ENCODE data around the gene KDM4D.
"Not testable (repeated sequence)": the region's sequence is repeated elsewhere in the genome, so short reads cannot be mapped to it uniquely, and the experiment has no call there.

KDM4D gene

DNA sequence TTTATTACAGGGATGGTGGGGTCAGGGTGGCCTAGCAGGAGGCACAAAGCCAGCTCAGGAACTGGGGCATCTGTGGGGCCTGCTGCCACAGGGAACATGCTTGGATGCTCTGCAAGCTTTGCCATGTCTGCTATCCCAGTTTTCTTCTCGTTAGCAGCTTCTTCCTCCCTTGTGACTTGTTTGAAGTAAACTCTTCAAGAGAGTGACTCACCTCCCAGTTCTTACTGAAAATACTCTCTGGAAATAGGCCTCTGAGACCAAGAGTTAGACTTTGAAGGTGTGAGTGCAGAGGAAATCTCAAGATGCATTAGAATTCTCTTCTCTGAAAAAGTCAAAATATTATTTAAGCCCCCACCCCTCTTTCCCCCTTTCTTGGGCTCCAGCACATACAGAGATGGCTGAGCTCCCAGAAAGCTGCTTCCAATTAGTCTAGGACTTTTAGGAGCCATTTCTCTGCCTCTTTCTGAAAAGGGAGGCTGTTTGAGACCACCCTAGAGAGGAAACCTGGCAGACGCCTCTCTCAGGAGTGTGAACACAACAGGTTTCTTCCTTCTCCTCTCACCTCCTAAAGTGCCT is 15.3 kb upstream of the KDM4D start:
- no peak for DNase-seq (ENCODE audit: low read depth in 2 of 2)

DNA sequence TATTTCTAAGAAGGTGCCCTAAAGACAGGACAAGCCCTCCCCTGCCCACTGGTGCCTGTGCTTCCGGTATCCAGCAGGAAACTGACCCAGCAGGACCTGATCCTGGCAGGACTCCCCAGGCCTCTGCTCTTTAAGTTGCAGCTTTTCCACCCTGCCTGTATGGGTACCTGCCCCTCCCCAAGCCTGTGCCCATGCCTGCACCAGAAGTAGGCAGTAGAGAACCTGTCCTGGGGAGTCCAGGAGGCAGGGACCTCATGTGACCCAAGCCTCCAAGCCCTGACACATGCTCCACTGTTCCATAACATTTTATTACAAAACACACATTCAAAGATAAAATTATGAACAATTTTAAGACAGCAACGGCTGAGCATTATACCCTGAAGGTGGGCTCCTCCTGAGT is 14.3 kb upstream of the KDM4D start:
- DNase-seq (ENCODE audit: low read depth in 2 of 2): no peak

DNA sequence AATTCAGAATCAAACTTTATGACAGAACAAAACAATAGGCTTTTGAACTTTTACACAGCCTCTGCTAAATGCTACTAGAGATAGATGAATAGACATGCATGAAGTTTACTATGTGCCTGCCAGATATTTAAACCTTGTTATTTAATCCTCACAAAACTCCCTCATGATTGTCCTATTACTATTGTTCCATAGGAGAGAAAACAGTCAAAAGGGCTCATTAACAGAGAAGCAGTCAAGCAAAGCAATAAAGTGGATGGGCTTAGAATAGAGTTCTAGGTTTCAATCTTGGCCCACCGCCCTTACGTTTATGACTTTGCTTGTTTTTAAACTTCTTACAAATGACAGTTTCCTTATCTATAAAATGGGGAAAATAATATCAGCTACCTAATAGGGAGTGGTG is 13.0 kb upstream of the KDM4D start:
- no peak for DNase-seq (ENCODE audit: low read depth in 2 of 2)

DNA sequence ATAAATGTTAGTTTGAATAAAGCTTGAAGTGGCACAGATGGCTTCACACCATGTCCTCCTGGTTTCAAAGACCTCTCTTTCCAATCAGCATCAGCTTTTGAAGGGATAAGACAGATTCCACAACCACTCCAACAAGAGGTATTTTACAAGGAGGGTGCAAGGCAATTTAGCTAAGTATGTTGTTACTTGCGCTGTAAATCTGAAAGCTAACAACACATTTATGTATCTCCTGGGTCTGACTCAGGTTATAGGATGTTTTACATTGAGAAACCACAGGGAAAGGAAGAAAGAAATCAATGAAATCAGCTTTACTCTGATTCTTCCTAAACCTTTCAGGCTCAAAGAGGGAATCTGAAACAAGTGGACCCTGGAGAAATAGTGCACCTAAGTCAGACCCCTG is 12.3 kb upstream of the KDM4D start:
- no peak for DNase-seq (ENCODE audit: low read depth in 2 of 2)

DNA sequence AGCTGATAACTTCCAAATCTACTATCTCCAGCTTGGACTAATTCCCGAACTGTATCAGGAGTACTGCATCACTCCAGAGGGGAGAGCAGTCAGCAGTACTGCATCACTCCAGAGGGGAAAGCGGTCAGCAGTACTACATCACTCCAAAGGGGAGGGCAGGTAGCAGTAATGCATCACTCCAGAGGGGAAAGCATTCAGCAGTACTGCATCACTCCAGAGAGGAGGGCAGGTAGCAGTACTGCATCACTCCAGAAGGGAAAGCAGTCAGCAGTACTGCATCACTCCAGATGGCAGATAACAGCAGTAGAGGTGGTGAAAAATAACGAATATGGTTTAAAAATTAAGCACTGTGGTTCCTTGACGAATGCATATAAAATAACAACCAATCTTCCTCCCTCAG is 8.6 kb upstream of the KDM4D start:
- no peak for DNase-seq (ENCODE audit: low read depth in 2 of 2)

GRCh38 chr11:94968334-94968958 is 5.1 kb upstream of the KDM4D start:
- no peak for DNase-seq (ENCODE audit: low read depth in 2 of 2)

GRCh38 chr11:94972700-94973098 is 810 bp upstream of the KDM4D start:
- no peak for DNase-seq (ENCODE audit: low read depth in 2 of 2)

- DNase-seq (ENCODE audit: low read depth in 2 of 2): no peak
These were observed 669 bp downstream of the KDM4D start for GRCh38 chr11:94974178-94974577.

DNA sequence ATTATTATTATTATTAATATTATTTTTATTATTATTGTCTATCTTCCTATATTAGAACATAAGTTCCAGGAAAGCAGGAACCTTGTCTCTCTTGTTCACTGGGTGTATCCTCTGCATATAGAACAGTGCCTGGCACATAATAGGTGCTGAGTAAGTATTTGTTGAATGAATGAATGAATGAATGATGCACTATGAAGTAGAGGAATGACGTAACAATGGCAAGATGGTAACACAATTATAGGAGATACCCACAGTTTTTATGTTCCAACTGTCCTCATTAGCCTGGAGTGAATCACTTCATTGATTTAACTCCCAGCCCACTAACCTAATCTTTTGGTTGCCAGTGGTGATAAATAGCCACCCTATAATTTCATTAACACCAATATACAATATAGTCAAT is 2.1 kb downstream of the KDM4D start:
- no peak for DNase-seq (ENCODE audit: low read depth in 2 of 2)

DNA sequence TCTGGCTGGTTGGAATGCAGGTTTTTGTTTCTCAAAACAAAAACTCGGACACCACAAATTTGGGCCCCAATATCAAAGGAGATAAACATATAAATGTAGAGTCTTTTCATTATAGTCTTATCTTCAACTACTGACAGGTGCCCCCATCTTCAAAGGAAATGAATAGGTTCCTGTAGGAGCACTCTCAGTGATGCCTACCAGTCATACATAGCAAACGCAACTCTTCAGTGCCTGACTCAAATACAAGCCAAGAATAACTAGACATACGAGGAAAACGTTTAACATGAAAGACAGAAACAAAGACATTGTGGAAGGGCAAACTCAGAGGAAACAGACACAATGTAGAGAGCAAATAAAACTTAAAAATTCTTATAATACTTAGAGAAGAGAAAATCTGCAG is 13.9 kb downstream of the KDM4D start:
- no peak for DNase-seq (ENCODE audit: low read depth in 2 of 2)

DNA sequence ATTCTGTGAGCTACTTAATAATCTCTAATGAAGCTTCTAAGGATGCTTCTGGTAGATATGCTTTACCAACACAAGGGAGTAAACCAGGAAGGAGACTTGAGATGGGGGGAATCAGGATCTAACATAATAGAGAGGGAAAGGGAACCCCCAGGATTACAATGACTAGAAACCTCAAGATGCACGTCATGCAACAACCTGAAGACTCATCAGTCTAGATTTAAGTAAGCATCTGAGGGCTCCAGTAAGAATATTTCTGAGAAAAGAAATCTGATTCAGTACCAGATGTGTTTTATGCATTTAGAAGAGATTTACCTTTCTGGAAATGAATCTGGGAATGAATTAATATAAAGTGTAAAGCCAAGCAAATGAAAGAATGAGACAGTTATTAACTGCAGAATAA is 15.2 kb downstream of the KDM4D start:
- DNase-seq (ENCODE audit: low read depth in 2 of 2): no peak

DNA sequence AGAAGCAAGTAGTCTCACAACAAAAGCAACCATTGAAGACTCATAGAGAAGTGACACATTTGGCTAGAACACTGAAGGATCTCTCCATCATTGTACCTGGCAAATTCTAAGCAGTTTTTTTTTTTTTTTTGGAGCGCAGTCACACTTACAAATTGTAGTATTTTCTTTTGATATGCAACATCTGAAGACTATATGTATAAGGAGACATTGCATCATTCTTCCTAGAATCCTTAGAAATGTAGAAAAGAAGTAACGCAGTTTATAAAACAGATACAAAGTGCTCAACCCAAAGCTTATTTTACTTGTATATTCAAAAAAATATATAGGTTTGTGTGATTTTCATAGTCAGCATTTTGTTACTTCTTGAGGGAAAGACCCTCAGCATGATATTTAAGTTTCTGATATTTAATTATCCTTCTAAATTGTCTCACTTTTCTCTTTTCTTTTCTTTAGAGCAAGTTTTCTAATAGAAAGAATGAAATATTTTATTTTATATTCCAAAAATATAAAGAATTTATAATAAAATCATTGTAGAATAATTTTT is 20.0 kb downstream of the KDM4D start:
- no peak for DNase-seq (ENCODE audit: low read depth in 2 of 2)

- DNase-seq (ENCODE audit: low read depth in 2 of 2): no peak
These were observed 23.9 kb downstream of the KDM4D start for GRCh38 chr11:94997437-94997836.

DNA sequence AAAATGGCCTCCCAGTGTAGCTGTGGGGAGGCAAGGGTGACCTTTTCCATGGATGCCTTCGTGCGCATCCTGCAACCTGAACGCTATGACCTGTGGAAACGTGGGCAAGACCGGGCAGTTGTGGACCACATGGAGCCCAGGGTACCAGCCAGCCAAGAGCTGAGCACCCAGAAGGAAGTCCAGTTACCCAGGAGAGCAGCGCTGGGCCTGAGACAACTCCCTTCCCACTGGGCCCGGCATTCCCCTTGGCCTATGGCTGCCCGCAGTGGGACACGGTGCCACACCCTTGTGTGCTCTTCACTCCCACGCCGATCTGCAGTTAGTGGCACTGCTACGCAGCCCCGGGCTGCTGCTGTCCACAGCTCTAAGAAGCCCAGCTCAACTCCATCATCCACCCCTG is 24.8 kb downstream of the KDM4D start:
- no peak for DNase-seq (ENCODE audit: low read depth in 2 of 2)

DNA sequence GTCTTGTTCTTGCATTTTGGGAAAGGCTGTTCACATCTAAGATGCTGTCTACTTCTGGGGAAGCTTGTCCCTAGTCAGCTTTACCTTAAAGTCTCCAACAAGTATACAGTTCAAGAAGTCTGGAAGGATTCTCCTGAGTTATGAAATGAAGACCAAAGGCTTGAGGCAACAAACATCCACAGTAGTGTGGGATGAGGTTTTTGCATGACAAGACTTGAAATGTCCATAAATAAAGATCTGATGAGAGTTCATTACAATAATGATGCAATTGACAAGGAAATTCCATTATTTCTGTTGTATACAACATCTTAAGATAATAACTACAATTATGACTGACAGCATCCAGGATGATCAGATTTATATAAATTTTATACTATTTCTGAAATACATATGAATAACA is 30.2 kb downstream of the KDM4D start:
- DNase-seq (ENCODE audit: low read depth in 2 of 2): no peak

- DNase-seq (ENCODE audit: low read depth in 2 of 2): no peak
These were observed 32.1 kb downstream of the KDM4D start for GRCh38 chr11:95005642-95006041.

- no peak for DNase-seq (ENCODE audit: low read depth in 2 of 2)
These were observed 37.9 kb downstream of the KDM4D start for GRCh38 chr11:95011376-95011775.

GRCh38 chr11:95014184-95014821 is 40.8 kb downstream of the KDM4D start:
- DNase-seq (ENCODE audit: low read depth in 2 of 2): no peak

DNA sequence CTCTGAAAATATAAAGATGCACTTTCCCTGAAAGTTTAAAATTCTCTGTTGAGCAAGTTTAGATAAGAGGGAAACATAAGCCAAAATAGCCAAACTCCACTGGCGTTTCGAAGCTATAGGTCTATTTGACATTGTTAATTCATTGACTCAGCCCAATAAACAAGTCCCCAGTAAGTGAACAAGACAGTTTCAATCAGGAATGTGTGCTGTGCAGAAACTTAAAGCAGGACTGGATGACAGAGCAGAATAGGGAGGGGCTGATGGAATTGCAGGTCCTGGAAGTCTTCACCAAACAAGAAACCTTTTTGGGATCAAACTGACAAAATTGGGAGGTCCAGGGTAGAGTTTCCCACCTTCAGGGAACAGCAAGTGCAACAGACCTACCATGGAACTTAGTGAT is 42.6 kb downstream of the KDM4D start:
- no peak for DNase-seq (ENCODE audit: low read depth in 2 of 2)

GRCh38 chr11:95021468-95021867 is 48.0 kb downstream of the KDM4D start:
- DNase-seq (ENCODE audit: low read depth in 2 of 2): not testable (repeated sequence)

- DNase-seq (ENCODE audit: low read depth in 2 of 2): no peak
These were observed 51.4 kb downstream of the KDM4D start, which contains the start of gene KDM4E for GRCh38 chr11:95024958-95025357. KDM4E (plus strand) TSS chr11:95025258; CDS start chr11:95025558, 300 bp downstream.

- DNase-seq (ENCODE audit: low read depth in 2 of 2): not testable (repeated sequence)
These were observed 52.1 kb downstream of the KDM4D start for GRCh38 chr11:95025594-95025993.

DNA sequence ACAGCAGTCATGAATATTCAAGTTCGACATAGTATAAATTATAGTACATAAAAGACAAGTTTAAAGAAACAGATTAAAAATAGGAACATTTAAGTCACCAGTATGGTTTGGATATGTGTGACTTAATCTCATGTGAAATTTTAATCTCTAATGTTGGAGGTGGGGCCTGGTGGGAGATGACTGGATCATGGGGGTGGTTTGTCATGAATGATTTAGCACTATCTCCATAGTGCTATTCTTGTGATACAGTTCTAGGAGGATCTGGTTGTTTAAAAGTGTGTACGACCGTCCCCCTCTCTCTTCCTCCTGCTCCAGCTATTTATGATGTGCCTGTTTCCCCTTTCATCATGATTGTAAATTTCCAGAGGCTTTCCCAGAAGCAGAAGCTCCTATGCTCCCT is 54.8 kb downstream of the KDM4D start:
- DNase-seq (ENCODE audit: low read depth in 2 of 2): no peak
